Naive thymus-derived CD8-positive, alpha-beta T cell (primary cell): Measurements from ENCODE around the gene RBPJL. TPM values are rescaled to one million over a fixed set of nuclear protein-coding genes. Genes with fewer than 3 reads are reported as not detected.

Experiments used
- ATAC-seq, 2 donors: fragments of 150-1000 bp; cut with Tn5 transposase in 1 of 2; sonication (Bioruptor Pico), chemical (Tn5 transposase) in 1 of 2; 1 replicate in 1 of 2; 2 replicates in 1 of 2; pipeline ENCODE4 v1.10.0; 2021; ENCODE audit warnings: mild to moderate bottlenecking in 2 of 2, moderate library complexity in 2 of 2
- POLR2A ChIA-PET: fragments of 350-600 bp; sonication (Branson Sonifier 250); formaldehyde crosslinking; loops from one replicate; lab custom pipeline; 2021; ENCODE audit warnings: antibody characterized with exemption; lab: Charles Lee
- DNase-seq, 10 donors: peaks; one replicate each; pipeline versions ENCODE4 v3.0.0 to v3.0.0-alpha.2; 2020 to 2022
- H3K27ac Mint-ChIP-seq, 10 donors: one replicate each; pipeline ENCODE4 v1.8.0; 2020 to 2022; ENCODE audit warnings: mild to moderate bottlenecking in 10 of 10, mixed read lengths in 10 of 10, moderate library complexity in 4 of 10, inconsistent platforms in 1 of 10
- H3K27me3 Mint-ChIP-seq, 5 donors: one replicate each; pipeline ENCODE4 v1.8.0; 2021 to 2022; ENCODE audit warnings: mixed read lengths in 5 of 5
- H3K36me3 Mint-ChIP-seq, 3 donors: one replicate each; pipeline ENCODE4 v1.8.0; 2020 to 2022; ENCODE audit warnings: mixed read lengths in 3 of 3, mild to moderate bottlenecking in 2 of 3, inconsistent platforms in 1 of 3
- H3K4me1 Mint-ChIP-seq, 4 donors: one replicate each; pipeline ENCODE4 v1.8.0; 2021 to 2022; ENCODE audit warnings: mixed read lengths in 4 of 4
- H3K4me3 Mint-ChIP-seq, 10 donors: one replicate each; pipeline ENCODE4 v1.8.0; 2020 to 2022; ENCODE audit warnings: mild to moderate bottlenecking in 10 of 10, mixed read lengths in 10 of 10, moderate library complexity in 6 of 10, inconsistent platforms in 1 of 10
- H3K9me3 Mint-ChIP-seq, 9 donors: one replicate each; pipeline ENCODE4 v1.8.0; 2020 to 2022; ENCODE audit warnings: mixed read lengths in 9 of 9, mild to moderate bottlenecking in 3 of 9, inconsistent platforms in 1 of 9, moderate library complexity in 1 of 9
- polyA plus RNA-seq, 3 donors: library from polyadenylated mRNA; unstranded; fragments of 300-500 nt; fragmentation: Illumina TruSeq; gene quantifications; one replicate each; pipeline ENCODE4 v1.2.3, GENCODE V29; 2021
- total RNA-seq, 8 experiments: library from RNA in 2 of 8; stranded (reverse) in 2 of 8; gene quantifications; one replicate each; pipeline ENCODE4 v1.2.3 and lab custom pipeline; 2021 to 2026

The RBPJL gene
- total and polyA plus RNA-seq, 5 experiments from 2014 or later, result not detected

DNA sequence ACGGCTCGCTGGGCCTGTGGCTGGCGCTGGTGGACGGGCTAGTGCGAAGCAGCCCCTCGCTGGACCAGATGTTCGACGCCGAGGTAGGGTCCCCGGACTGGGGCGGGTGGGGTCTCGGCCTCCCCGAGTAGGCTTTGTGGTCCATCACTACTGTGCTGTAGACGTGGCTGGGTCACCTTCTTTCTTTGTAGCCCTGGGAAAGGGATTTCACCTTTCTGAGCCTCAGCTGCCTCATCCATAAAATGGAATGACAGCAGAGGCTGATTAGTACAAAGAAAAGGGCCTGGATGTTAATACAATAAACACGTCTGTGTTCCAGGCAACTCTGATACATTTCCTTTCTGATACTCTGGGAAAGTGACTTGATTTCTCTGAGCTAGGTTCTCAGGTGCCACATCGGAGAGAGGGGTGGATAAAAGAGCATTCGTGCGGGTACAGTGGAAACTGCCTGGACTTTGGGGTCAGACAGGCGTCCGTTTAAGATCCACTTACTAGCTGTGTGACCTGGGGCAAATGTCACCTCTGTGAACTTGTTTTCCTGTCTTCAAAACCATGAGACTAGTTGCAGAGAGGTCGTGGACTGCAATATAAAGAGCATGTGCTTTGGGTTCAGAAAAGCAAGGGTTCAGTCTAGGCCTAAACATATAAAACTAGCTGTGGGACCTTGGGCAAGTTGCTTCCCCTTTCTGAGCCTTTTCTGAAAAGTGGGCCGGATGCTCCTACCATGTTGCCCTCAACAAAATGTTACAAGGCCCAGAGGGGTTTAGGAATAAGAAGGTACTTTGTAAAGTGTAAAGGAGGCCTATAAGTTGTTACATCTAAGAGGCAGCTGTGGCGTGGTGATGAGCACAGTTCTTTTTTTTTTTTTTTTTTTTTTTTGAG is 57.2 kb downstream of the RBPJL start:
- H3K36me3 Mint-ChIP-seq, result peaks cover 0 to 38% (median 3%) of the 10 kb centered on the region in 3 donors
- H3K4me3 Mint-ChIP-seq, result peak overlapping the region; percentile 90 to 100 (median 98)
- ATAC-seq (no peak), DNase-seq (peak in 1 of 10 donors; percentile 5)
- peaks cover 29 to 63% (median 55%) of the 10 kb centered on the region in 4 donors for H3K4me1 Mint-ChIP-seq
- no peaks in the 10 kb centered on the region for H3K27me3 Mint-ChIP-seq
- no peaks in the 10 kb centered on the region for H3K9me3 Mint-ChIP-seq
- POLR2A ChIA-PET, result interaction anchor here (0.5 to 2.9 kb wide), 16 partner anchors 10 to 1906 kb away, joined by 3 to 95 read pairs (median 4); partner anchors contain the start of genes CTSA, DBNDD2, NEURL2 and PIGT
- peak overlapping the region; percentile 99 to 100 (median 100) for H3K27ac Mint-ChIP-seq

- POLR2A ChIA-PET, result interaction anchor here (1.1 to 1.3 kb wide), 2 partner anchors 51 to 425 kb away, joined by 3 to 6 read pairs; partner anchors contain the start of gene PIGT
- Mint-ChIP-seq H3K4me1 (peaks cover 30 to 69% (median 60%) of the 10 kb centered on the region in 4 donors), H3K4me3 (peak overlapping the region in 7 of 10 donors; percentile 12 to 65 (median 59)), H3K36me3 (peaks cover 0 to 44% (median 3%) of the 10 kb centered on the region in 3 donors), H3K9me3 (no peaks in the 10 kb centered on the region), H3K27ac (peak overlapping the region in 6 of 10 donors; percentile 29 to 73 (median 50)), H3K27me3 (no peaks in the 10 kb centered on the region)
- ATAC-seq (no peak), DNase-seq (no peak)
These were observed 58.9 kb downstream of the RBPJL start for GRCh38 chr20:45365444-45365970.

- ATAC-seq (no peak), DNase-seq (no peak)
- H3K27me3 Mint-ChIP-seq, result no peaks in the 10 kb centered on the region
- peaks cover 33 to 75% (median 62%) of the 10 kb centered on the region in 4 donors for H3K4me1 Mint-ChIP-seq
- no peaks in the 10 kb centered on the region for H3K9me3 Mint-ChIP-seq
- H3K4me3 Mint-ChIP-seq, result peak overlapping the region in 1 of 10 donors; percentile 58
- POLR2A ChIA-PET, result interaction anchor here (0.7 to 2.0 kb wide), 3 partner anchors 50 to 71 kb away, joined by 3 to 7 read pairs (median 6); partner anchors contain the start of gene PIGT
- peak overlapping the region in 5 of 10 donors; percentile 18 to 81 (median 61) for H3K27ac Mint-ChIP-seq
- H3K36me3 Mint-ChIP-seq, result peaks cover 0 to 44% (median 3%) of the 10 kb centered on the region in 3 donors
These were observed 59.6 kb downstream of the RBPJL start for GRCh38 chr20:45366192-45366591.

GRCh38 chr20:45366631-45367030 is 60.0 kb downstream of the RBPJL start:
- no peaks in the 10 kb centered on the region for H3K27me3 Mint-ChIP-seq
- peak overlapping the region in 2 of 10 donors; percentile 20 to 58 for H3K4me3 Mint-ChIP-seq
- POLR2A ChIA-PET, result interaction anchor here (0.7 to 2.0 kb wide), 2 partner anchors 49 to 70 kb away, joined by 3 to 7 read pairs; partner anchors contain the start of gene PIGT
- DNase-seq (no peak), ATAC-seq (no peak)
- peak overlapping the region in 8 of 10 donors; percentile 18 to 91 (median 76) for H3K27ac Mint-ChIP-seq
- no peaks in the 10 kb centered on the region for H3K9me3 Mint-ChIP-seq
- peaks cover 0 to 44% (median 3%) of the 10 kb centered on the region in 3 donors for H3K36me3 Mint-ChIP-seq
- H3K4me1 Mint-ChIP-seq, result peaks cover 33 to 79% (median 66%) of the 10 kb centered on the region in 4 donors

DNA sequence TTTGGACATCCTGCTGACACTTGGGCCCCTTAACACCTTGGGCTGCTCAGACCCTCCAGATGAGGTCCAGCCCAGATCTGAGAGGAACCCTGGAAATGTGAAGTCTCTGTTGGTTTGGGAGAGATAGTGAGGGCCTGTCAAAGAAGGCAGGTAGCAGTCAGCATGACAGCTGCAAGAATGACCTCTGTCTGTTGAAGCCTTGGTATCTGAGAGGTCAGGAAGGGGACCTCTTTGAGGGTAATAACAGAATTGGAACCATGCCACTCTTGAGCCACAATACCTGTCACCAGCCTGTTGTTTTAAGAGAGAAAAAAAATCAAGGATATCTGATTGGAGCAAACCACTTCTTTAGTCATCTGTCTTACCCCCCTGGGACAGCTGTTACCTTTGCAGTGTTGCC is 60.5 kb downstream of the RBPJL start:
- peaks cover 33 to 79% (median 71%) of the 10 kb centered on the region in 4 donors for H3K4me1 Mint-ChIP-seq
- ATAC-seq (no peak), DNase-seq (no peak)
- POLR2A ChIA-PET, result interaction anchor here (2.0 kb wide), 1 partner anchor 49 kb away, joined by 7 read pairs; the partner anchor contains the start of gene PIGT
- H3K9me3 Mint-ChIP-seq, result no peaks in the 10 kb centered on the region
- no peaks in the 10 kb centered on the region for H3K27me3 Mint-ChIP-seq
- H3K36me3 Mint-ChIP-seq, result peaks cover 0 to 44% (median 3%) of the 10 kb centered on the region in 3 donors
- peak overlapping the region in 8 of 10 donors; percentile 74 to 91 (median 82) for H3K27ac Mint-ChIP-seq
- H3K4me3 Mint-ChIP-seq, result peak overlapping the region in 3 of 10 donors; percentile 18 to 22 (median 20)

Other genes with a start within 250 kb of the RBPJL start
- gene KCNS1, start 205.7 kb upstream of the RBPJL start, total RNA-seq, result not detected
- gene KCNS1, start 205.7 kb upstream of the RBPJL start, polyA plus RNA-seq, result not detected
- not detected for gene WFDC5, start 191.7 kb upstream of the RBPJL start, total RNA-seq
- not detected for gene WFDC5, start 191.7 kb upstream of the RBPJL start, polyA plus RNA-seq
- not detected for gene WFDC12, start 182.4 kb upstream of the RBPJL start, total RNA-seq
- not detected for gene WFDC12, start 182.4 kb upstream of the RBPJL start, polyA plus RNA-seq
- not detected for gene PI3, start 131.9 kb upstream of the RBPJL start, total RNA-seq
- gene PI3, start 131.9 kb upstream of the RBPJL start, polyA plus RNA-seq, result not detected
- gene SEMG1, start 99.8 kb upstream of the RBPJL start, total RNA-seq, result not detected
- gene SEMG1, start 99.8 kb upstream of the RBPJL start, polyA plus RNA-seq, result not detected
- not detected for gene SEMG2, start 85.5 kb upstream of the RBPJL start, total RNA-seq
- gene SEMG2, start 85.5 kb upstream of the RBPJL start, polyA plus RNA-seq, result not detected
- gene SLPI, start 52.3 kb upstream of the RBPJL start, total RNA-seq, result not detected
- not detected for gene SLPI, start 52.3 kb upstream of the RBPJL start, polyA plus RNA-seq
- gene MATN4, start 1.5 kb downstream of the RBPJL start, total RNA-seq, result not detected
- gene MATN4, start 1.5 kb downstream of the RBPJL start, polyA plus RNA-seq, result not detected
- gene SDC4, start 41.6 kb downstream of the RBPJL start, total RNA-seq, result under 1 TPM; 0.25 to 0.31 TPM
- gene SDC4, start 41.6 kb downstream of the RBPJL start, polyA plus RNA-seq, result under 1 TPM in 2 of 3 donors, not detected in 1; 0.09 to 0.24 TPM
- gene SYS1, start 56.3 kb downstream of the RBPJL start, total RNA-seq, result 10 to 100 TPM; 58.7 to 62.5 TPM
- 10 to 100 TPM; 34.2 to 46.1 (median 36.2) TPM for gene SYS1, start 56.3 kb downstream of the RBPJL start, polyA plus RNA-seq
- under 1 TPM in 1 of 2 experiments, not detected in 1; 0.47 TPM for gene TP53TG5, start 71.5 kb downstream of the RBPJL start, total RNA-seq
- gene TP53TG5, start 71.5 kb downstream of the RBPJL start, polyA plus RNA-seq, result under 1 TPM in 2 of 3 donors, not detected in 1; 0.42 to 0.55 TPM
- gene DBNDD2, start 101.4 kb downstream of the RBPJL start, total RNA-seq, result 10 to 100 TPM; 13.6 to 13.9 TPM
- 10 to 100 TPM; 11.6 to 13.5 (median 13.4) TPM for gene DBNDD2, start 101.4 kb downstream of the RBPJL start, polyA plus RNA-seq
- gene PIGT, start 109.3 kb downstream of the RBPJL start, total RNA-seq, result 10 to 100 TPM; 80.1 to 86.7 TPM
- gene PIGT, start 109.3 kb downstream of the RBPJL start, polyA plus RNA-seq, result 10 to 100 TPM; 73.4 to 90.6 (median 73.9) TPM
- gene WFDC2, start 162.9 kb downstream of the RBPJL start, total RNA-seq, result under 1 TPM; 0.73 to 0.80 TPM
- under 1 TPM in 1 of 3 donors, not detected in 2; 0.33 TPM for gene WFDC2, start 162.9 kb downstream of the RBPJL start, polyA plus RNA-seq
- gene SPINT3, start 208.8 kb downstream of the RBPJL start, total RNA-seq, result not detected
- gene SPINT3, start 208.8 kb downstream of the RBPJL start, polyA plus RNA-seq, result not detected
- gene WFDC6, start 232.6 kb downstream of the RBPJL start, total RNA-seq, result not detected
- gene WFDC6, start 232.6 kb downstream of the RBPJL start, polyA plus RNA-seq, result not detected
- gene EPPIN, start 240.6 kb downstream of the RBPJL start, total RNA-seq, result not detected
- gene EPPIN, start 240.6 kb downstream of the RBPJL start, polyA plus RNA-seq, result not detected